ENCODE results near the gene LMBRD1.

DNA sequence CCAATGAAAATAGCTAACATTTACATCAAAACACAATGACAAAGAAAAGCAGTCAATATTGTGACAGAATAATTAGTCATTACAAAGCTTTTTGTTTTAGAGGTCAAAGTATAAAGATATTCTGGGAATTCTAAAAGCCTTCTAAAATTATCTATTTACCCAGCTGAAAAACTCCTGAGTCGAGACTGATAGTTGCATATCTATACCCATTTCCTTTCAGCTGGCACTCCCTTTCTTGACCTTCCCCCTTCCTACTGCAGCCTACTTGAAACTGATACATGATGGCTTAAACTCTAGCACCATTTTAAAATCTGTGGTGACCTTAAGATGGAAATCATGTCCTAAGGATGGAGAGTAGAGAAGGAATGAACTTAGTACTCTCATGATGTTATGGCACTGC, 38.6 kb downstream of the LMBRD1 start:
- TF ChIP-seq, protein P1, sequence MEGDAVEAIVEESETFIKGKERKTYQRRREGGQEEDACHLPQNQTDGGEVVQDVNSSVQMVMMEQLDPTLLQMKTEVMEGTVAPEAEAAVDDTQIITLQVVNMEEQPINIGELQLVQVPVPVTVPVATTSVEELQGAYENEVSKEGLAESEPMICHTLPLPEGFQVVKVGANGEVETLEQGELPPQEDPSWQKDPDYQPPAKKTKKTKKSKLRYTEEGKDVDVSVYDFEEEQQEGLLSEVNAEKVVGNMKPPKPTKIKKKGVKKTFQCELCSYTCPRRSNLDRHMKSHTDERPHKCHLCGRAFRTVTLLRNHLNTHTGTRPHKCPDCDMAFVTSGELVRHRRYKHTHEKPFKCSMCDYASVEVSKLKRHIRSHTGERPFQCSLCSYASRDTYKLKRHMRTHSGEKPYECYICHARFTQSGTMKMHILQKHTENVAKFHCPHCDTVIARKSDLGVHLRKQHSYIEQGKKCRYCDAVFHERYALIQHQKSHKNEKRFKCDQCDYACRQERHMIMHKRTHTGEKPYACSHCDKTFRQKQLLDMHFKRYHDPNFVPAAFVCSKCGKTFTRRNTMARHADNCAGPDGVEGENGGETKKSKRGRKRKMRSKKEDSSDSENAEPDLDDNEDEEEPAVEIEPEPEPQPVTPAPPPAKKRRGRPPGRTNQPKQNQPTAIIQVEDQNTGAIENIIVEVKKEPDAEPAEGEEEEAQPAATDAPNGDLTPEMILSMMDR (IDR thresholded peaks at IDR 0.05), result no peak
- TF ChIP-seq POLR2AphosphoS5 (IDR thresholded peaks at IDR 0.05), result no peak
- no peak for TF ChIP-seq POLR2A (IDR thresholded peaks at IDR 0.05)
- TF ChIP-seq EP300 (IDR thresholded peaks at IDR 0.05), result no peak
